WI38 (cell line): ENCODE results near the gene FMO1.

Source experiments
- H3K4me3 ChIP-seq: 2 replicates; pipeline ENCODE4 v1.5.1; 2011; ENCODE audit warnings: low read depth, mild to moderate bottlenecking, control low read depth, low read length
- TF ChIP-seq, protein P1 (sequence below): IDR thresholded peaks from 2 replicates; pipeline ENCODE4 v1.5.1; 2012; ENCODE audit warnings: low read depth, mild to moderate bottlenecking, control low read depth, low read length

The FMO1 gene

DNA sequence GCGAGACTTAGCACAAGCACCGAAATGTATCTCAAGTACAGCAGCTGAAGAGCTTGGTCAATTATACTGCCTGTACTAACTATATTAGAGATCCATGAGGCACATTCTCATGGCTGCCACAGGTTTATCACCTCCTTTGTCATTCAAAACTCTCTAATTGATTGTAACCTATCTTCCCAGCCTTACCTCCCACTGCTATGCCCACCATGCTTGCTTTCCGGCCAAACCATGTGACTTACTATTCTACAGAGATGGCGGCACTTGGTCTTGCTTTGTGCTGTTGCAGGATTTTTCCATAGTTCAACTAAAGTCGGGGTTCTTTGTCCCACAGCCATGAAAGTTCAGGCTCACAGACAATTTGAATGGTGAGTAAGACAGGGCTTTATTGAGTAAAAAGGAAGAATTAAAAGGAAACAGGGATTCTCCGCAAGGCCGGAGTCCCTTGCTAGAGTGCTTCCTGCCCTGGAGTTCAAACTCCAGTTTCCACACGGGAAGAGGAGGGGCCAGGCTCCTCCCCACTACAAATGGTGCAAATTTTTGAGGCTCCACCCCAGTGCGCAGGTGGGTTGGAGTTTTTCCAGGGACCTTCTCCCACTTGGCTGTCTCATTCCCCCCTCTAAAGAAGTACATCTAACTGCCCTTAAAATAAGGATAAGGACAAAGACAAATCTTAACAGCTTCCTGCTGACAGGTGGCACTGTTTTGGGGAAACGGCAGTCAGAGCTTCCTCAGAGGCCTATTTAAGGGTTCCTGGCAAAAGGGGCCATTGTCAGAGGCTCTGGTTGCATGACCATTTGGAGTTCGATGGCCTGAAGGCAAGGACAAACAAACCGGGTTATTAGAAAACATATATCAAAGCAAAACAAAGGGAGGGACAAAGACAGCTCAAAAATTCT lies 34.5 kb upstream of the FMO1 start:
- TF ChIP-seq, protein P1, sequence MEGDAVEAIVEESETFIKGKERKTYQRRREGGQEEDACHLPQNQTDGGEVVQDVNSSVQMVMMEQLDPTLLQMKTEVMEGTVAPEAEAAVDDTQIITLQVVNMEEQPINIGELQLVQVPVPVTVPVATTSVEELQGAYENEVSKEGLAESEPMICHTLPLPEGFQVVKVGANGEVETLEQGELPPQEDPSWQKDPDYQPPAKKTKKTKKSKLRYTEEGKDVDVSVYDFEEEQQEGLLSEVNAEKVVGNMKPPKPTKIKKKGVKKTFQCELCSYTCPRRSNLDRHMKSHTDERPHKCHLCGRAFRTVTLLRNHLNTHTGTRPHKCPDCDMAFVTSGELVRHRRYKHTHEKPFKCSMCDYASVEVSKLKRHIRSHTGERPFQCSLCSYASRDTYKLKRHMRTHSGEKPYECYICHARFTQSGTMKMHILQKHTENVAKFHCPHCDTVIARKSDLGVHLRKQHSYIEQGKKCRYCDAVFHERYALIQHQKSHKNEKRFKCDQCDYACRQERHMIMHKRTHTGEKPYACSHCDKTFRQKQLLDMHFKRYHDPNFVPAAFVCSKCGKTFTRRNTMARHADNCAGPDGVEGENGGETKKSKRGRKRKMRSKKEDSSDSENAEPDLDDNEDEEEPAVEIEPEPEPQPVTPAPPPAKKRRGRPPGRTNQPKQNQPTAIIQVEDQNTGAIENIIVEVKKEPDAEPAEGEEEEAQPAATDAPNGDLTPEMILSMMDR, result no peak

DNA sequence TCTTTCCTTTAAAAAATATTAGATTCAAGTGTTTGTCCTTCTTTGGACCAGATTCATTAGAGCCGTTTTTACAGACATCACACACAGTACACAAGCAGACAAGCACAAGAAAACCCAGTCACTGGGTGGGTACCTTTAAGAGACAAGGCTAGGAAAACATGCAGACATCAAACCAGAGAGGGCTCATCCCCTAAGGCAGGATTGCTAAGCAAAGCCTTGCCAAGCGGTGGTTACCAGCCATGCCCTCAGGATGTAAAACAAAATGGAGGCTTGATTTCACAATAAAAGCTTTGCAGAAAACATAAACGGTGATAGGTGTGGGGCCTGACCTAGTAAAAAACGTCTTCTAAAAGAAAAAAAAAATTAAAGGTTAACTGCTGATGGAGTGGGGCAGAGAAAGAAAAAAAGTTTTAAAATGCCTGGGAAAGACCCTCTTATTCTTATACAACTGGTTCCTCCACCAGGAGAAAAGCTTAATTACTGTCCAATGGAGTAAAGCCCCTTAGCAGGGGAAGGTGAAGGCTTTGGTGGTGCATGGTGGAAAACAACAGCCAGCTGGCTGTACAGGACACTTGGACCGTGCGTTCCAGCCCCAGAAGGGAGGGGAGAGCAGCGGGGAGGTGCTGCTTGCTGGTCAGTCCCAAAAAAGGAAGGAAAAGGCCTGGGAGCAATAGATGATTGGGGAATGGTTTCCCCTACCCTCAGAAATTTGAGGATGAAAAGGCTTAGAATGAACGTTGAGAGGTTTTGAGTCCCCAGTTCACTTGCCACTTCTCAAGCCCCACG lies 30.4 kb upstream of the FMO1 start:
- TF ChIP-seq, protein P1, result no peak
- H3K4me3 ChIP-seq, result no peak overlapping the region

More for the DNA sequence above, 34.5 kb upstream of the FMO1 start:
- H3K4me3 ChIP-seq, result no peak overlapping the region

DNA sequence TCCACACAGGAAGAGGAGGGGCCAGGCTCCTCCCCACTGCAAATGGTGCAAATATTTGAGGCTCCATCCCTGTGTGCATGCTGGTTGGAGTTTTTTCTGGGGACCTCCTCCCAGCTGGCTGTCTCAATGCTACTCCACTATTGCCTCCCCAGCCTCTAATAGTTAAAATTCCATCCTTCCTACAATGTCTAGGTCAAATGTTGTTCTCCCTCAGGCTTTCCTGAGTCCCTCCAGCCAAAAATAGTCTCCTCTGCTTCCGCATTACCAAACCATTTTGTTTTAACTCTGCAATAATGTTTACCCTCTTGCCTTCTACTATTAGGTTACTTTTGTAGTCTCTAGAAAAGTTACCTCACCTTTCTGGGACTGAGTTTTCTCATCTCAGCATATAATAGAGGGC lies 29.6 kb upstream of the FMO1 start:
- H3K4me3 ChIP-seq, result no peak overlapping the region
- TF ChIP-seq, protein P1, result no peak

DNA sequence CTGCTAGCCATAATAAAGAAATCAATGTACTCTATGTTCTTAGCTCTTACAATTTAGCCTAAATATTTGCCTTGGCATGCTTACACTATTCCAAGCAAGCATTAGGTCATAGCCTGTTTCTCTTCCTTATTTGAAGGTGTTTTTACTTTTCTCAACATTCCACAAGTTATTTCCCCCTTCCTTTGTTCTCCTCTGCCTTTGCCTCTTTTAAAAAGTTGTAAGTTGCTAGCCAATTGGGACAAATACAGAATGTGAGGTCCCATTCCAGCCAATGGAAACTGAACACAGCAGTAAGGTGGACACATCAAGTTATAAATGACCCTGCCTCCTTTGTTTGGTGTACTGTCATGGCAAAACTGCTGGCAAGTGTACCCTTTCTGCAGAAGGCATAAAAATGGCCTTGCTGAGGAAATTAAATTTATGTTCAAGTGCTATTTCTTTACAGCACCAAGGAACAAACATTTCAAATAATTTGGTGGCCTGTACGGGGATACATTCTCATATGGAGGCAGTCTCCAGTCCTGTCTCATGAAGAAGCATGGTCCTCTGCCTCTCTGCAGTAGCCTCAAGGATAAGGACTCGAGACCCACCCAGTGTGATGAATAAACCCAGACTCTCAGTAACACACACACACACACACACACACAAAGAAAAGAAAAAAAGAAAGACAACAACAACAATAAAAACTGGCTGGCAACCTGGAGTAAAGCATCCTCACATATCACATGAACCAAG lies 28.8 kb upstream of the FMO1 start:
- TF ChIP-seq, protein P1, result no peak
- H3K4me3 ChIP-seq, result no peak overlapping the region; the same call in 1 of the 2 replicates

DNA sequence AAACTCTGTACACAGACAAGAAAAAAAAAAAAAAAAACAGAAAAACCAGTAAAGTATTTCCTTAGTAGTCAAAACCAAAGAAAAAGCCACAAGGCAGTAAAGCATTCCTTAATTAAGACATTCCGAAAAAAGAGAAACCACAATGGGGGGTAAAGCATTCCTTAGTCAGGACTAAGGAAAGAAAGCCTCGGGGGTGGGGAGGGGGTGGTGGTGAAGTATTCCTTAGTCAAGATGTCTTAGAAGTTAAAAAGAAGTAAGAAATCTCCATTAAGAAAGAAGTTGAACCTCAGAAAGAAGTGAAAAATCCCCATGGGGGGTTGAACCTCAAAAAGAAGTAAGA lies 28.2 kb upstream of the FMO1 start:
- TF ChIP-seq, protein P1, result no peak
- H3K4me3 ChIP-seq, result peak overlapping the region; percentile 46

DNA sequence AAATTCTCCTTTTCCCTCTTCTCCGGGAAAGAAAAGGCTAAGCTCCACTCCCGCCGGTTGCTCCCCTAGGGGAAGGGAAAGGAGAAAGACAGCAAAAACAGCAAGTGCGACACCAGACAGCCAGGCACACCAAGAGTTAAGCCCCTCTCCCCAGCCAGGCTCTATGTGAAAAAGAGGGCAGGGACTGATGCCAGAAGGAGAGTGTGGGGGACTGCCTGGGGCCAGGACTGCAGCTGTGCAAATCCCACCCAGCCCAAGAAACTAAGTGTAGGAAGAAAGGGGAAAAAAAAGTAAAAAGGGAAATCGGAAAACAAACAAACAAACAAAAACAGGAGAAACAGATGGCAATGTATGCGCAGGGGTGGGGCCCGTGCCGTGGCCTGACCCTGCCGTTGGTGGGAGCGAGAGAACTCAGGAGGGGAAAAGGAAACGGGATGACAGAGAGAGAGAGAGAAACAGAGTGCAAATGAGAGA lies 27.7 kb upstream of the FMO1 start:
- peak overlapping the region; percentile 46 for H3K4me3 ChIP-seq
- TF ChIP-seq, protein P1, result no peak
